IMR-90 (cell line): ENCODE data around the gene GALNT17. TPM values are rescaled to one million over a fixed set of nuclear protein-coding genes. Genes with fewer than 3 reads are reported as not detected.

Experiments
- ATAC-seq: fragments of 200-7000 bp; cut with Tn5 transposase; 2 replicates; pipeline ENCODE4 v1.9.1; 2020; ENCODE audit warnings: low read depth, mild to moderate bottlenecking, moderate library complexity
- BruUV-seq: library from RNA; stranded (reverse); fragments of 400-500 nt; replicated peaks from 2 replicates; lab custom pipeline; 2021; lab: Mats Ljungman, UMichigan
- CTCF ChIA-PET: fragments of 300-600 bp; formaldehyde crosslinking; extraction: SDS; loops from one replicate; lab custom pipeline; 2021; ENCODE audit warnings: antibody characterized with exemption; lab: Yijun Ruan, JAX
- POLR2A ChIA-PET: fragments of 300-600 bp; sonication (Branson Sonifier 250); formaldehyde crosslinking; loops from one replicate; lab custom pipeline; 2022; ENCODE audit warnings: antibody characterized with exemption; ENCODE audit not compliant: unreplicated experiment; lab: Charles Lee
- DNase-seq: peaks from one replicate; pipeline ENCODE4 v3.0.0; 2013
- H2AFZ ChIP-seq: replicated peaks from 2 replicates; pipeline ENCODE3; 2013; ENCODE audit warnings: low read length, mild to moderate bottlenecking; ENCODE audit not compliant: poor library complexity
- H2AK5ac ChIP-seq: 2 replicates; pipeline ENCODE4 v1.6.1; 2013; ENCODE audit warnings: low read depth, low read length, inconsistent platforms
- H2AK9ac ChIP-seq: replicated peaks from 2 replicates; pipeline ENCODE3; 2013; ENCODE audit warnings: mild to moderate bottlenecking, low read depth, low read length, moderate library complexity; ENCODE audit not compliant: poor library complexity
- H2BK120ac ChIP-seq: 2 replicates; pipeline ENCODE4 v1.6.1; 2013; ENCODE audit warnings: low read depth, low read length, inconsistent platforms
- H2BK15ac ChIP-seq: 3 replicates; pipeline ENCODE4 v1.6.1; 2013; ENCODE audit warnings: low read depth, low read length, inconsistent platforms
- H2BK20ac ChIP-seq: 2 replicates; pipeline ENCODE4 v1.6.1; 2013; ENCODE audit warnings: low read depth, mild to moderate bottlenecking, inconsistent platforms, low read length, moderate library complexity
- H2BK5ac ChIP-seq: 2 replicates; pipeline ENCODE4 v1.6.1; 2013; ENCODE audit warnings: mild to moderate bottlenecking, low read depth, low read length, inconsistent platforms; ENCODE audit not compliant: poor library complexity, severe bottlenecking
- H3K14ac ChIP-seq: replicated peaks from 2 replicates; pipeline ENCODE4 v1.6.1; 2013; ENCODE audit warnings: low read depth, low read length, inconsistent platforms
- H3K18ac ChIP-seq: 2 replicates; pipeline ENCODE4 v1.6.1; 2013; ENCODE audit warnings: low read depth, low read length, control low read depth
- H3K23ac ChIP-seq: 2 replicates; pipeline ENCODE4 v1.6.1; 2013; ENCODE audit warnings: low read depth, low read length, inconsistent platforms
- H3K27ac ChIP-seq: 2 replicates; pipeline ENCODE4 v1.5.1; 2013; ENCODE audit warnings: mild to moderate bottlenecking, control low read depth, low read length; ENCODE audit not compliant: insufficient read depth
- H3K27me3 ChIP-seq: 2 replicates; pipeline ENCODE4 v1.6.1; 2013; ENCODE audit warnings: low read length; ENCODE audit not compliant: control insufficient read depth, insufficient read depth
- H3K36me3 ChIP-seq: 2 replicates; pipeline ENCODE4 v1.6.1; 2013; ENCODE audit warnings: low read length, mixed read lengths; ENCODE audit not compliant: control insufficient read depth, insufficient read depth
- H3K4ac ChIP-seq: 2 replicates; pipeline ENCODE4 v1.6.1; 2013; ENCODE audit warnings: low read depth, low read length, inconsistent platforms
- H3K4me1 ChIP-seq: 2 replicates; pipeline ENCODE4 v1.6.1; 2013; ENCODE audit warnings: low read length, mixed read lengths; ENCODE audit not compliant: control insufficient read depth, insufficient read depth
- H3K4me2 ChIP-seq: 2 replicates; pipeline ENCODE4 v1.6.1; 2013; ENCODE audit warnings: low read depth, mild to moderate bottlenecking, control low read depth, low read length, moderate library complexity
- H3K4me3 ChIP-seq: 2 replicates; pipeline ENCODE4 v1.5.1; 2013; ENCODE audit warnings: low read depth, mild to moderate bottlenecking, control low read depth, low read length, moderate library complexity; ENCODE audit not compliant: insufficient read depth
- H3K56ac ChIP-seq: 2 replicates; pipeline ENCODE4 v1.6.1; 2013; ENCODE audit warnings: low read length, inconsistent platforms; ENCODE audit not compliant: insufficient read depth; ENCODE audit errors: extremely low read depth
- H3K79me1 ChIP-seq, 2 experiments: 2 replicates each; pipeline ENCODE4 v1.6.1; 2013; ENCODE audit warnings: low read length in 2 of 2, inconsistent platforms in 1 of 2, low read depth in 1 of 2
- H3K9ac ChIP-seq: 2 replicates; pipeline ENCODE4 v1.6.1; 2013; ENCODE audit warnings: low read depth, low read length, control low read depth
- H3K9me1 ChIP-seq: 2 replicates; pipeline ENCODE4 v1.6.1; 2013; ENCODE audit warnings: low read length, inconsistent platforms; ENCODE audit not compliant: insufficient read depth
- H3K9me3 ChIP-seq: 2 replicates; pipeline ENCODE4 v1.6.1; 2013; ENCODE audit warnings: low read length; ENCODE audit not compliant: control insufficient read depth, insufficient read depth
- H4K20me1 ChIP-seq: 2 replicates; pipeline ENCODE4 v1.6.1; 2013; ENCODE audit warnings: low read length, inconsistent platforms; ENCODE audit not compliant: insufficient read depth
- H4K5ac ChIP-seq: 2 replicates; pipeline ENCODE4 v1.6.1; 2013; ENCODE audit warnings: mild to moderate bottlenecking, low read depth, low read length, control low read depth
- H4K8ac ChIP-seq, 2 experiments: 2 replicates each; pipeline ENCODE4 v1.6.1; 2013; ENCODE audit warnings: low read depth in 2 of 2, low read length in 2 of 2, control low read depth in 1 of 2, inconsistent platforms in 1 of 2
- H4K91ac ChIP-seq: 2 replicates; pipeline ENCODE4 v1.6.1; 2013; ENCODE audit warnings: low read depth, low read length, inconsistent platforms; ENCODE audit not compliant: insufficient read depth
- BHLHE40 ChIP-seq: fragments of 150-350 bp; IDR thresholded peaks from 2 replicates; pipeline ENCODE4 v1.6.1; 2016; ENCODE audit warnings: mild to moderate bottlenecking, low read depth, low read length
- CEBPB ChIP-seq: IDR thresholded peaks from 2 replicates; pipeline ENCODE4 v1.6.1; 2012; ENCODE audit warnings: low read depth, low read length, improper control_type of control experiment
- CHD1 ChIP-seq: IDR thresholded peaks from 2 replicates; pipeline ENCODE4 v1.6.1; 2012; ENCODE audit warnings: low read depth, low read length, improper control_type of control experiment
- FOS ChIP-seq: fragments of 150-350 bp; IDR thresholded peaks from 2 replicates; pipeline ENCODE4 v1.6.1; 2016; ENCODE audit warnings: low read depth, low read length
- MAFK ChIP-seq: IDR thresholded peaks from 2 replicates; pipeline ENCODE4 v1.6.1; 2012; ENCODE audit warnings: low read depth, low read length, improper control_type of control experiment
- MAZ ChIP-seq: IDR thresholded peaks from 2 replicates; pipeline ENCODE4 v1.6.1; 2012; ENCODE audit warnings: low read depth, mild to moderate bottlenecking, low read length, improper control_type of control experiment, moderate library complexity, borderline replicate concordance
- MXI1 ChIP-seq: IDR thresholded peaks from 2 replicates; pipeline ENCODE4 v1.6.1; 2012; ENCODE audit warnings: low read depth, mild to moderate bottlenecking, low read length, moderate library complexity, borderline replicate concordance
- NFE2L2 ChIP-seq: fragments of 150-350 bp; IDR thresholded peaks from 2 replicates; pipeline ENCODE4 v1.6.1; 2016; ENCODE audit warnings: low read depth, mild to moderate bottlenecking, low read length
- POLR2A ChIP-seq: IDR thresholded peaks from 2 replicates; pipeline ENCODE4 v1.6.1; 2012; ENCODE audit warnings: mild to moderate bottlenecking, low read depth, low read length
- RAD21 ChIP-seq: IDR thresholded peaks from 2 replicates; pipeline ENCODE4 v1.6.1; 2012; ENCODE audit warnings: low read length, improper control_type of control experiment
- RCOR1 ChIP-seq: IDR thresholded peaks from 2 replicates; pipeline ENCODE4 v1.6.1; 2012; ENCODE audit warnings: mild to moderate bottlenecking, low read length, improper control_type of control experiment; ENCODE audit not compliant: insufficient replicate concordance
- RFX5 ChIP-seq: IDR thresholded peaks from 2 replicates; pipeline ENCODE4 v1.8.0; 2012; ENCODE audit warnings: low read depth, mild to moderate bottlenecking, low read length, moderate library complexity
- SMC3 ChIP-seq: fragments of 150-350 bp; IDR thresholded peaks from 2 replicates; pipeline ENCODE4 v1.6.1; 2016; ENCODE audit warnings: low read depth, mild to moderate bottlenecking, antibody characterized with exemption, low read length, moderate library complexity
- WGBS, 2 experiments: methylation state at CpG; one replicate each; pipeline versions ENCODE4 v1.1.5 to v1.1.7; 2013; ENCODE audit warnings: missing lambda C conversion rate in 2 of 2; ENCODE audit not compliant: insufficient read length in 1 of 2; ENCODE audit errors: extremely low coverage in 2 of 2; 5-methylcytosine and 5-hydroxymethylcytosine counted together
- dilution Hi-C: fragments of 300-500 bp; cut with HindIII; formaldehyde crosslinking; loops from one replicate; pipeline ENCODE4 v1.14.3; 2018; ENCODE audit warnings: low sequenced_read_pairs; ENCODE audit not compliant: unreplicated experiment
- in situ Hi-C: fragments of 300-500 bp; cut with MboI; formaldehyde crosslinking; loops from 3 replicates; pipeline ENCODE4 v1.14.3; 2019; ENCODE audit warnings: low sequenced_read_pairs, inconsistent platforms, mixed read lengths
- intact Hi-C: fragments of 100-400 bp; cut with micrococcal nuclease; formaldehyde crosslinking; loops from 2 replicates; pipeline ENCODE4 v1.10.0; 2022
- polyA plus RNA-seq, 3 experiments: library from polyadenylated mRNA; depleted of rRNA; stranded (reverse); fragments of >200 nt; gene quantifications; 2 replicates each; pipeline ENCODE4 v1.2.3, GENCODE V29; 2012; ENCODE audit warnings: low replicate concordance in 1 of 3
- total RNA-seq: library from RNA; depleted of rRNA; stranded (reverse); fragments of >200 nt; gene quantifications from 2 replicates; pipeline ENCODE4 v1.2.3, GENCODE V29; 2012
- TF ChIP-seq, protein P1 (sequence below): fragments of 150-350 bp; IDR thresholded peaks from 2 replicates; pipeline ENCODE4 v1.6.1; 2017; ENCODE audit warnings: mild to moderate bottlenecking, antibody characterized with exemption, low read length, low read depth
- TF ChIP-seq, protein P2 (sequence below): fragments of 150-350 bp; IDR thresholded peaks from 2 replicates; pipeline ENCODE4 v1.6.1; 2016; ENCODE audit warnings: low read depth, mild to moderate bottlenecking, low read length, moderate library complexity, borderline replicate concordance
- TF ChIP-seq, protein P3 (sequence below): conservative IDR thresholded peaks from 2 replicates; pipeline ENCODE4 v1.5.1; 2012; ENCODE audit warnings: mild to moderate bottlenecking, low read depth, low read length, improper control_type of control experiment

GALNT17 gene
- total and polyA plus RNA-seq, 2 of the 4 experiments (the other 2 are of a cell fraction) = not detected

DNA sequence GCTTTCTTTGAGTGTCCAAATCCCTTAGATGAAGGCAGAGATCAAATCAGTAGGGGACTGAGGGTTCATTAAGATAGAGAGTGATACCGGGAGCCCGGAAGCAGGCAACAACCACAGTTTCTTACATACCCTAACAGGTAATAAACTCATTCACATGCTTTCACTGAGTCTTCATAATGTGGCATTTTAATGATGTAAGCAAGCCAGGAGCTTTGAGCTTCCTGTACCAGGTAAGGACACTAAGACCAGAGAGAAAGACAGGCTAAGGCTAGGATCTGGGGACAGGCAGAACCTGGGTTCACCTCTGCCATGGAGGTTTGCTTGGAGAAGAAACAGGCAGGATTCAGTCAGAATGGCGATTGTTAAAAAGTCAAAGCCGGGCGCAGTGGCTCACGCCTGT, 618.3 kb downstream of the GALNT17 start:
- Histone ChIP-seq H3K36me3 (no peaks in the 10 kb centered on the region), H4K20me1 (no peaks in the 10 kb centered on the region), H2AFZ (no peak overlapping the region), H3K23ac (no peak overlapping the region), H3K9me3 (peaks cover 18% of the 10 kb centered on the region), H3K4me1 (no peaks in the 10 kb centered on the region), H3K4me3 (no peak overlapping the region), H4K91ac (no peak overlapping the region), H2BK120ac (no peak overlapping the region), H2AK9ac (no peak overlapping the region), H2BK15ac (no peak overlapping the region), H3K18ac (no peak overlapping the region), H3K9me1 (no peaks in the 10 kb centered on the region), H3K79me1 (no peaks in the 10 kb centered on the region), H3K27ac (no peak overlapping the region), H3K14ac (no peak overlapping the region), H4K5ac (no peak overlapping the region), H4K8ac (no peak overlapping the region), H3K56ac (no peak overlapping the region), H2BK5ac (no peak overlapping the region), H2AK5ac (no peak overlapping the region), H3K27me3 (no peaks in the 10 kb centered on the region), H3K4ac (no peak overlapping the region), H3K9ac (no peak overlapping the region), H2BK20ac (no peak overlapping the region), H3K4me2 (no peak overlapping the region)
- ChIA-PET CTCF (no interaction called here), POLR2A (no interaction called here)
- DNase-seq (no peak), ATAC-seq (no peak)
- intact Hi-C loops = no loop called here
- WGBS, 2 experiments = no CpG with 5 or more reads among the region's 6 CpGs
- dilution Hi-C loops = no loop called here
- BruUV-seq = no TSS peak
- in situ Hi-C loops = no loop called here
- TF ChIP-seq BHLHE40 = no peak
- TF ChIP-seq, protein P1, sequence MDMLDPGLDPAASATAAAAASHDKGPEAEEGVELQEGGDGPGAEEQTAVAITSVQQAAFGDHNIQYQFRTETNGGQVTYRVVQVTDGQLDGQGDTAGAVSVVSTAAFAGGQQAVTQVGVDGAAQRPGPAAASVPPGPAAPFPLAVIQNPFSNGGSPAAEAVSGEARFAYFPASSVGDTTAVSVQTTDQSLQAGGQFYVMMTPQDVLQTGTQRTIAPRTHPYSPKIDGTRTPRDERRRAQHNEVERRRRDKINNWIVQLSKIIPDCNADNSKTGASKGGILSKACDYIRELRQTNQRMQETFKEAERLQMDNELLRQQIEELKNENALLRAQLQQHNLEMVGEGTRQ = no peak
- TF ChIP-seq NFE2L2 = no peak
- no peak for TF ChIP-seq MAFK
- TF ChIP-seq, protein P2, sequence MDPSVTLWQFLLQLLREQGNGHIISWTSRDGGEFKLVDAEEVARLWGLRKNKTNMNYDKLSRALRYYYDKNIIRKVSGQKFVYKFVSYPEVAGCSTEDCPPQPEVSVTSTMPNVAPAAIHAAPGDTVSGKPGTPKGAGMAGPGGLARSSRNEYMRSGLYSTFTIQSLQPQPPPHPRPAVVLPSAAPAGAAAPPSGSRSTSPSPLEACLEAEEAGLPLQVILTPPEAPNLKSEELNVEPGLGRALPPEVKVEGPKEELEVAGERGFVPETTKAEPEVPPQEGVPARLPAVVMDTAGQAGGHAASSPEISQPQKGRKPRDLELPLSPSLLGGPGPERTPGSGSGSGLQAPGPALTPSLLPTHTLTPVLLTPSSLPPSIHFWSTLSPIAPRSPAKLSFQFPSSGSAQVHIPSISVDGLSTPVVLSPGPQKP = no peak
- no peak for TF ChIP-seq SMC3
- no peak for TF ChIP-seq FOS
- no peak for TF ChIP-seq POLR2A
- TF ChIP-seq CEBPB = no peak
- no peak for TF ChIP-seq RFX5
- no peak for TF ChIP-seq MXI1
- TF ChIP-seq RAD21 = no peak
- TF ChIP-seq CHD1 = no peak
- TF ChIP-seq MAZ = no peak
- no peak for TF ChIP-seq RCOR1
- TF ChIP-seq, protein P3, sequence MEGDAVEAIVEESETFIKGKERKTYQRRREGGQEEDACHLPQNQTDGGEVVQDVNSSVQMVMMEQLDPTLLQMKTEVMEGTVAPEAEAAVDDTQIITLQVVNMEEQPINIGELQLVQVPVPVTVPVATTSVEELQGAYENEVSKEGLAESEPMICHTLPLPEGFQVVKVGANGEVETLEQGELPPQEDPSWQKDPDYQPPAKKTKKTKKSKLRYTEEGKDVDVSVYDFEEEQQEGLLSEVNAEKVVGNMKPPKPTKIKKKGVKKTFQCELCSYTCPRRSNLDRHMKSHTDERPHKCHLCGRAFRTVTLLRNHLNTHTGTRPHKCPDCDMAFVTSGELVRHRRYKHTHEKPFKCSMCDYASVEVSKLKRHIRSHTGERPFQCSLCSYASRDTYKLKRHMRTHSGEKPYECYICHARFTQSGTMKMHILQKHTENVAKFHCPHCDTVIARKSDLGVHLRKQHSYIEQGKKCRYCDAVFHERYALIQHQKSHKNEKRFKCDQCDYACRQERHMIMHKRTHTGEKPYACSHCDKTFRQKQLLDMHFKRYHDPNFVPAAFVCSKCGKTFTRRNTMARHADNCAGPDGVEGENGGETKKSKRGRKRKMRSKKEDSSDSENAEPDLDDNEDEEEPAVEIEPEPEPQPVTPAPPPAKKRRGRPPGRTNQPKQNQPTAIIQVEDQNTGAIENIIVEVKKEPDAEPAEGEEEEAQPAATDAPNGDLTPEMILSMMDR = no peak
